HG03095 (cell line): ENCODE results near the gene YTHDF2.
"Not testable (repeated sequence)": the region's sequence is repeated elsewhere in the genome, so short reads cannot be mapped to it uniquely, and the experiment has no call there.

ENCODE experiments used
- ATAC-seq: cut with Tn5 transposase; IDR thresholded peaks from one replicate; pipeline ENCODE4 v1.9.1; 2021; ENCODE audit warnings: moderate library complexity; ENCODE audit not compliant: unreplicated experiment

Gene YTHDF2

DNA sequence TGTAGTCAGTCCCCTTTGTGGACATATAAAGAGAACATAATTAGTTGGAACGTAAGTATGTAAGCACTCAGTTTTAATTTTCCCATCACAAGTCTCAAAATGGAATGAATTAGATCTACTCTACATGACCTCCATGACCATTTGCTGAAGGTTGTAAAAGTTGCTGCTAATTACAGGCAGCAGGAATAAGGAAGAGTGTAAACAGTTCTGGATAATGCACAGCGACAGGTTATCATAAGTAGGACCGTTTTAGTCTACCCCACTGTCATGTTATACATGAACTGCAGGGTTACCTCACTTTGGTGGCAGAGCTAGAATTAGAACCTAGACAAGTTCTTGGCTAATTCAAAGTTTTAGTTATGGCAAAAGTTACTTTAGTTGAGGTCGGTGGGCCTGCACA is 21.7 kb downstream of the YTHDF2 start:
- ATAC-seq: no peak

DNA sequence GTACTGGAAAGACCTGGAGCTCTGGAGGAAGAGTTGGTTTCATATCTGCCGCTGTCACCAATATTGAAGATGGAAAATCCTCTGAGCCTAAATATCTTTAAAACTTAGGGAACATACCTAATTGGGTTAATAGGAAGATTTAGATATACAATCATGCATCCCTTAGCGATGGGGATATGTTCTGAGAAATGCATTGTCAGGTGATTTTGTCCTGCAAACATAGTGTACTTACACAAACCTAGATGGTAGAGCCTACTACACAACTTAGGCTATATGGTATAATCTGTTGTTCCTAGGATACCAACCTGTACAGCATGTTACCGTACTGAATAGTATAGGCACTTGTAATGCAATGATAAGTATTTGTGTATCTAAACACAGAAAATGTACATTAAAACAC is 22.5 kb downstream of the YTHDF2 start:
- ATAC-seq: no peak

GRCh38 chr1:28761189-28761588 is 24.4 kb downstream of the YTHDF2 start:
- no peak for ATAC-seq

- ATAC-seq: no peak
Measured at GRCh38 chr1:28766532-28767183, 29.9 kb downstream of the YTHDF2 start.

GRCh38 chr1:28770601-28771165 is 33.9 kb downstream of the YTHDF2 start:
- no peak for ATAC-seq

DNA sequence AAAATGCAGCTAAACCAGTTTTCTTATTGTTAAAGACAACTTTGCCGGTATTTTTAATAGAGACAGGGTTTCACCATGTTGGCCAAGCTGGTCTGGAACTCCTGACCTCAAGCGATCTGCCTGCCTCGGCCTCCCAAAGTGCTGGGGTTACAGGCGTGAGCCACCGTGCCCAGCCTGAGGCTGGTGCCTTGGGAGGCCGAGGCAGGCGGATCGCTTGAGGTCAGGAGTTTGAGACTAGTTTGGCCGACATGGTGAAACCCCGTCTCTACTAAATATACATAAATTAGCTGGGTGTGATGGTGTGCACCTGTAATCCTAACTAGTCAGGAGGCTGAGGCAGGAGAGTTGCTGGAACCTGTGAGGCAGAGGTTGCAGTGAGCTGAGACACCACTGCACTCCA is 35.2 kb downstream of the YTHDF2 start:
- ATAC-seq: not testable (repeated sequence)

DNA sequence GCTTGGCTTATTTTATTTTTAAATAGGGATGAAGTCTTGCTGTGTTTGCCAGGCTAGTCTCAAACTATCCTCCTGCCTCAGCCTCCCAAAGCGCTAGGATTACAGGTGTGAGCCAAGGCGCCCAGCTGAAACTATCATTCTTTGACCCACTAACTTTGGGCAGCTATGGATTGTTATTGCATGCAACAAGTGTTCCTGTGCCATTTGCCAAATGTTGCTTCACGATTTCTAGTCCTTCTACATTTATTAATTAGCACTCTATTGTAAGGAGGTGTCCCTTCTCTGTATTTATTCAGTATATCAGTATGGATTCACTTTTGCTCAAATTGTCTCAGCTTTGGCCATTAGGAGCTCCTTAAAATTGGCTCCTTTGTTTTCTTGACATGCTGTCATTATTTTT is 36.4 kb downstream of the YTHDF2 start:
- ATAC-seq: no peak

DNA sequence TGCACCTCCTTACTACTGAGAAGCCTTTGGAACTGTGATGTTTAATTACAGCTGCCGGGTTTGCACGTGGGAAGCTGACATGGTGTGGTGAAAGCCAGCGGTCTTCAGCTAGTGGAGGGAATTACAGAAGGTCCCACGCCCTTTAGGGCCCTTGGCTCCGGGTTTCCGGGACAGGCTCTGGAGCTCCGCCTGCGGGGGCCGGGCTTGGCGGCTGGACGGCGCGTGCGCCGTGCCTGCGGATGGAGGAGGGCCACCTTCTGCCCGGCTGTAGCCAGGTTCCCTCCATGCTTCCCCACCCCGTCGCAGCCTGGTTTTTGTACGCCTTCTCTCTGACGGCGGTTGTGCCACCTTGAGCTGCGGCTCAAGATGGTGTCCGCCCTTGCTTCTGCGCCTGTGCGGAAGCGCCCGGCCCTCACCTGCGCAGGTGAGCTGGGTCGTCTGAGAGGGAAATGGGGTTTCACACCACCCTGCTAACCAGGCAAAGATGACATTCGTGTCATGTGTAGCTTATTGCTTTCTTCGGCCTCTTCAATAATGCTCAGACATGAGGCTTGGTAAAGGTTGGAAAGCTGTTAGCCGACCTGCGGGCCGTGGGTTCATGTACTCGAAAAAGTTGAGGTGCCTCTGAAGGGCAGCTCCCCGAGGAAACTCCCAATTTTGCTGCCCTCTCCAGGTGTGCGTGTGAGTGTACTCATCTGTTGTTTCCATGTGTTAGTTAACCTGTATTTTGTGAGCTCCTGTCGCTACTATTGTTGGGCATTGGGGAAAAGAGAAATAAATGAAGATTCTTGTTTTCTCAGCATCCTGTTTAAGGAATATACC is 38.6 kb downstream of the YTHDF2 start:
- ATAC-seq: no peak

DNA sequence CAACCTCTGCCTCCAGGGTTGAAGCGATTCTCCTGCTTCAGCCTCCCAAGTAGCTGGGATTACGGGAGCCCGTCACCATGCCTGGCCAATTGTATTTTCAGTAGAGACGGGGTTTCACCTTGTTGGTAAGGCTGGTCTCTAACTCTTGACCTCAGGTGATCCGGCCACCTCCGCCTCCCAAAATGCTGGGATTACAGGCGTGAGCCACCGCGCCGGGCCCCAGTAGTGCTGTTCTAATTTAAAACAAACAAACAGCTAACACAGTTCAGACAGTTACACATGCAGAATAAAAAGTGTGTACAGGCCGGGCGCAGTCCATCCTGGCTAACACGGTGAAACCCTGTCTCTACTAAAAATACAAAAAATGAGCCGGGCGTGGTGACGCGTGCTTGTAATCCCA is 39.6 kb downstream of the YTHDF2 start:
- ATAC-seq: no peak

DNA sequence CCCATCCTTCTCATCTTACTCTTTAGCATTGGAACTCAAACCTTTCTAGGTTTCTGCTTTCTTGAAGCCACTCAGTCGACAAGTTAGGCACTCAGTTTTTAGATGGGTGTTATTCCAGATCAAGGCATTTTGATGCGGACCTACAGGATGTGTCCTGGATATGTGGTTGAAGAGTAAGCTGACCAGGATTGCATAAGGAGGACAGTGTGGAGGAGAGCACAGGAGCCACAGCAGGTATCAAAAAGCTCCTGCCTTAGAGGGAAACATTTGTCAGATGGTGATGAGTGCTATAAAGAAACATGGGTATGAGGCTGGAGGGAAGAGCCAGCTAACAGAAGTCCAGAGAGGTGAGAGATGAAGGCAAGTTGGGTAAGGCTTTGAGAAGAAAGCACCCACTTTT is 41.3 kb downstream of the YTHDF2 start:
- ATAC-seq: no peak

DNA sequence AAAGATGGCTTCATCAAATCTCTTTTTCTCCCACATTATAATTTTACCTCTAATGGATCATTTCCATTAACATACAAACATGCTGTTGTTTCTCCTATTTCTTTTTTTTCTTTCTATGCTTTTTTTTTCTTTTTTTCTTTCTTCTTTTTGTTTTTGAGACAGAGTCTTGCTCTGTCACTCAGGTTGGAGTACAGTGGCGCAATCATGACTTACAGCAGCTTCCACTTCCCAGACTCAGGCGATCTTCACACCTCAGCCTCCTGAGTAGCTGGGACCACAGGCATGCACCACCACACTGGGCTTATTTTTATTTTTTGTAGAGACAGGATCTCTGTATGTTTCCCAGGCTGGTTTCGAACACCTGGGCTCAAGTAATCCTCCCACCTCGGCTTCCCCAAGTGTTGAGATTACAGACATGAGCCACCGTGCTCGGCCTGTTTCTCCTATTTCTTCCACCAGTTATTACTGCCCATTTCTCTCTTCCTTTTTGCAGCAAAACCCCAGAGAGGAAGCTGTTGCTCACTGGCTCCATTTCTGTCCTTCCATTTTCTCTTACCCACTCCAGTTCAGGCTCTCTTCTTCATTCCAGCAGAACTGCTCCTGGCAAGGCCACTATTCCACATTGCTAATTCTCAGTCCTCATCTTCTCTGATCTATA is 43.1 kb downstream of the YTHDF2 start:
- no peak for ATAC-seq

DNA sequence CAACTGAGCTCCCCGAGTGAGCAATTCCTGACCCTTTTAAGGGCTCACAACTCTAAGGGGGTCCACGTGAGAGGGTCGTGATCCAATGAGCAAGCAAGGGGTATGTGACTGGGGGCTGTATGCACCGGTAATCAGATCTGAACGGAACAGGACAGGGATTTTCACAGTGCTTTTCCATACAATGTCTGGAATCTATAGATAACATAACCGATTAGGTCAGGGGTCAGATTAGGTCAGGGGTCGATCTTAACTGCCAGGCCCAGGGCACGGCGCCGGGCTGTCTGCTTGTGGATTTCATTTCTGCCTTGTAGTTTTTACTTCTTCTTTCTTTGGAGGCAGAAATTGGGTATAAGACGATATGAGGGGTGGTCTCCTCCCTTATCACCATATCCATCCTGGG is 44.6 kb downstream of the YTHDF2 start:
- ATAC-seq: no peak

DNA sequence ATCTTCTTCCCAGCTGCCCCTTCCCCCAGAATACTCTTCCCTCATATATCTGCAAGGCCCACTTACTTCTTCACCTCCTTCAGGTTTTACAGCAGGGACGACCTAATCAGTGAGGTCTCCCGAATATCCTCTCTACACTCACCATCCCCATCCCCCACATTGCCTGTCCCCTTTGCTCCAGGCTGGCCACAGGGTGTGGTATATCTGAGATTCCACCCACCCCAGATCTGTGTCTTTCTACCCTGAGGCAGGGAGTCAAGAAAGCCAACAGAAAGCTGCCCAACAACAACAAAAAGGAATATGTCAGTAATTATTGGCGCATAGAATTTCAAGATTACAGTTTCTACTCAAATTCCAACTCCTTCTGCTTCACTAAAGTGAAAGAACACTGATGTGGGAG is 45.3 kb downstream of the YTHDF2 start:
- ATAC-seq: no peak

DNA sequence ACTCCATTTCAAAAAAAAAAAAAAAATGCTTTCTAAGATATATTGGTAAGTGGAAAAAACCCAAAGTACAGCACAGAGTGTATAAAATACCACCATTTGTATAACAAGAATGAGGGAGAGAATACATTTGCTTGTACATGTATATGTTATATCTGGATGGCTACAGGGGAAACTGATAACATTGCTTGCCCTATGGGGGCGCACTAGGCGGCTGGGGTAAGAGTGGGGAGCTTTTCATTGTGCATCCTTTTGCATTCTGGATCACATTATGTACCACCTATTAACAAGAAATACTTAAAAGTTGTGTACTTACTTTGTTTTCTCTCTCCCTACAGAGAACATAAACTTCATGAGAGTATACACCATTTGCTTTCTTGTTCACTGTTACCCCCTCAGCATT is 46.6 kb downstream of the YTHDF2 start:
- no peak for ATAC-seq

DNA sequence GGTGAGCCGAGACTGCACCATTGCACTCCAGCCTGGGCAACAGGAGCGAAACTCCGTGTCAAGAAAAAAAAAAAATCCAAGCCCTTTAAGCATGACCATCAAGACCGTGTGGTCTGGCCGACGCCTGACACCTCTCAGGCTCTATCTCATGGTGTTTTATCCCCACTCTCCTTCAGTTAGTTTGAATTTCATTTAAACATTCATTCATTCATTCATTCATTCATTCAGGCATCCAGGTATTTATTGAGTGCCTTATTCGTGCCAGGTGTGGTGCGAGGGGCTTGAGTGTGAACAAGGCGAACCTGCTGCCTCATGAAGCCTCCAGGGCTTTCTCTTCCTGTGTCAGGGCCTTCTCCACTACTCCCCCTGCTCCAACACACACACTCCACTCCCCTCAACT is 52.7 kb downstream of the YTHDF2 start:
- ATAC-seq: no peak

DNA sequence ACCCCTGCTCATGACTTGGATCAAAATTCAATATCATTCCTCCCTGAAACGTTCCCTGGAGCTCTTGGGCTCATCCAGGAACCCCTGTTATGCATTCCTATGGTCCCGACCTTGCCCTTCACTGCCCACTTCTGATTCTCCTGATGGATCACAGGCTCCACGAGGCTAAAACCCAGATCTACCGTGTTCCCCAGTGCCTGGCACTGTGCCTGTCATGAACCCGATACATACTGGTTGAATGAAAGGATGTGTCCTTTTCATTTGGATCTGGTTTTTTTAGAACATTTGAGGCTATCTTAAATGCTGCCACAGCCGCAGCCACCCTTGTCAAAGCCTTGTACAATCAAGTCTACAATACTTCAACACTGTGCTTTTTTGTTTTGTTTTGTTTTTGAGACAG is 53.1 kb downstream of the YTHDF2 start:
- ATAC-seq: no peak

GRCh38 chr1:28790377-28791035 is 53.8 kb downstream of the YTHDF2 start:
- no peak for ATAC-seq

- ATAC-seq: not testable (repeated sequence)
Measured at GRCh38 chr1:28791929-28792328, 55.2 kb downstream of the YTHDF2 start.

DNA sequence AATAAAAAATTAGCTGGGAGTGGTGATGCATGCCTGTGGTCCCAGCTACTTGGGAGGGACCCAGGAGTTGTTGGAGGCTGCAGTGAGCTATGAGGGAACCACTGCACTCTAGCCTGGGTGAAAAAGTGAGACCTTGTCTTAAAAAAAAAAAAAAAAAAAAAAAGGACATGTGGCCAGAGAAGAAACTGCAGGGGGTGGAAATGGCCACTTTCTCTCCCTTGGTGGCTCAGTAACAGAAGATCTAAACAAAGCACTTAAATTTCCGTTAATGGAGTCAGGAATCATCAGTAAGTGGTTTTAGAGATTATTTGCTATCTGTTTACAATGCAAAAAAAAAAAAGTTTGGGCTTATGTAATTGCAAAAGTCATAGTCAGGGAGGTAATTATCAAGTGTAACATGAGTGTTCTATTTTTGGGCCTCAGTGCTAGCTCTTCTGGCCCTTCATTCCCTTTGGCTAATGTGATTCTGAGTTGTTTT is 55.9 kb downstream of the YTHDF2 start:
- ATAC-seq: no peak

- not testable (repeated sequence) for ATAC-seq
Measured at GRCh38 chr1:28794582-28794981, 57.8 kb downstream of the YTHDF2 start.
